Retinal pigment epithelial cell (primary cell): ENCODE measurements around the gene GAGE10.

ENCODE experiments used
- DNase-seq: peaks from one replicate; pipeline ENCODE4 v3.0.0-alpha.2; 2010; ENCODE audit warnings: low read depth
- H3K4me3 ChIP-seq: 2 replicates; pipeline ENCODE4 v1.5.1; 2011; ENCODE audit warnings: mild to moderate bottlenecking, low read length, control low read depth, moderate library complexity
- CTCF ChIP-seq: conservative IDR thresholded peaks from 2 replicates; pipeline ENCODE4 v1.5.1; 2011; ENCODE audit warnings: low read depth, low read length, control low read depth, inconsistent platforms

Gene GAGE10, protein sequence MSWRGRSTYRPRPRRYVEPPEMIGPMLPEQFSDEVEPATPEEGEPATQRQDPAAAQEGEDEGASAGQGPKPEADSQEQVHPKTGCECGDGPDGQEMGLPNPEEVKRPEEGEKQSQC

GRCh38 chrX:49303346-49303745 lies at the start of gene GAGE10:
GAGE10 (plus strand) TSS chrX:49303646; CDS start chrX:49304860, 1,214 bp downstream.
- no peak for TF ChIP-seq CTCF
- no peak for DNase-seq

GRCh38 chrX:49254639-49255038 lies 48.8 kb upstream of the GAGE10 start:
- no peak for DNase-seq
- H3K4me3 ChIP-seq: no peak overlapping the region
- no peak for TF ChIP-seq CTCF

More at GRCh38 chrX:49303346-49303745, at the start of gene GAGE10:
- no peak within 1 kb of the TSS for H3K4me3 ChIP-seq

GRCh38 chrX:49256268-49256995 lies 47.0 kb upstream of the GAGE10 start:
- no peak for DNase-seq
- H3K4me3 ChIP-seq: no peak overlapping the region
- no peak for TF ChIP-seq CTCF

DNA sequence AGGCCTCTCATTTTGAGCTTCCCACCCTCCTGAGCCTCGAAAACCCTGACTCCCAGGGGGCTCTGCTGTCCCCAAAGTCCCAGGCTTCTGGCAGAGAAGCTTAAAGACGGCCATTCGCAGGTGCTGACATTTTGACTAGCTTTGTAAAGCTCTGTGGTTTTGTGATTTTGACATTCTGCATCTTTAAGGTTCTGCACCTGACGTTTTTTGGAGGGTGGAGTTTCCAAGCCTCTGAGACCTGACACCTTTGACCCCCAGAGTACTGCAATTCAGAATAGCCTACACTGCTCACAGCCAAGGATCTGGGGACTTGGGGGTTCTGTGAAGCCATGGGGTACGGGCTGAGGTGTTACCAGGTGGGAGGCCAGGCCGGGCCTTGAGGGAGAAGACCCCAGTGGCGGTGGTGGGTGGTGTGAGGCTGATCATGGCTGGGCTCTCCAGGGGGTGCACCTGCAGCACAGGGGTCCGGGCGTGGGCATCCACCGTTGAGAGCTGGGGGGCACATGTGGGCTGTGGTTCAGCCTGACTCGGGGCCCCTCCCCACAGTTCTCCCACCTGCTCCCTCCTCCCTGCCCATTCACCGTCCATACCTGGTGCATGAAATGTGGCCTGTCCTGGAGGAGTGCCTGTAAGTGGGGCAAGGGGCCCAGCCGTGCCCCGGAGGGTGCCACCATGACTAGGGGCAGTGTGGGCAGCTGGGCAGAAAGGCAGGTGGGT lies 46.2 kb upstream of the GAGE10 start:
- TF ChIP-seq CTCF: no peak
- DNase-seq: no peak
- H3K4me3 ChIP-seq: no peak overlapping the region

GRCh38 chrX:49257846-49258748 lies 45.3 kb upstream of the GAGE10 start:
- no peak overlapping the region for H3K4me3 ChIP-seq
- DNase-seq: no peak
- TF ChIP-seq CTCF: no peak

DNA sequence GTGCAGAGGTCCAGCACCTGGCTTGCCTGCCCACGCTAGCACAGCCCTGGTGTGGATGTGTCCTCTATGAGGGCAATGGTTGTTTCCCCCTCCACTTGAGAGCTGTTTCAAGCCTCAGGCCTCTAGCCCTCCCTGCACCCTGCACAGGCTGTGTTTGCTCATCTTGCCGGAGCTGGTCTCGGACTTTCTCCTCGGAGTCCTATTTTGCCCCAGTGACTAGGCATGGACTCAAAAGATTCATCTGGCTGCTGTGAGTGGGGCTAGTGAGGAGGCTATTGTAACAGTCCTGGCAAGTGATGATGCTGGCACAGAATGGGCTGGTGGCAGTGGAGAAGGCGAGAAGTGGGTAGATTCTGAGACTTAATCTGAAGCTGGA lies 44.7 kb upstream of the GAGE10 start:
- TF ChIP-seq CTCF: no peak
- DNase-seq: no peak
- H3K4me3 ChIP-seq: no peak overlapping the region
